HL-60 (cell line): ENCODE results near the gene NLRP6.

Source experiments
- DNase-seq, 2 experiments: peaks; one replicate each; pipeline ENCODE4 v3.0.0-alpha.2; 2010 to 2020; ENCODE audit warnings: low read depth in 1 of 2, low spot score in 1 of 2
- H3K27ac ChIP-seq: fragments of 250-450 bp; sonication (Bioruptor Pico); replicated peaks from 2 replicates; pipeline ENCODE4 v1.5.1; 2020; ENCODE audit warnings: mild to moderate bottlenecking, moderate library complexity
- H3K27me3 ChIP-seq: fragments of 250-450 bp; sonication (Bioruptor Pico); 2 replicates; pipeline ENCODE4 v1.5.1; 2021; ENCODE audit warnings: mild to moderate bottlenecking, moderate library complexity; ENCODE audit not compliant: insufficient read depth, poor library complexity, severe bottlenecking
- H3K4me3 ChIP-seq: replicated peaks from 2 replicates; pipeline ENCODE4 v1.5.1; 2011; ENCODE audit warnings: mild to moderate bottlenecking, control low read depth, low read length; ENCODE audit not compliant: insufficient read depth
- GABPA ChIP-seq: IDR thresholded peaks from 2 replicates; pipeline ENCODE4 v1.6.1; 2012; ENCODE audit warnings: low read depth
- POLR2AphosphoS5 ChIP-seq: IDR thresholded peaks from 2 replicates; pipeline ENCODE4 v1.6.1; 2012; ENCODE audit warnings: low read depth
- SPI1 ChIP-seq: IDR thresholded peaks from 2 replicates; pipeline ENCODE4 v1.6.1; 2012; ENCODE audit warnings: low read depth, mild to moderate bottlenecking, borderline replicate concordance
- TF ChIP-seq, protein P1 (sequence below): IDR thresholded peaks from one replicate; pipeline ENCODE4 v1.5.1; 2011; ENCODE audit warnings: low read length, control low read depth, inconsistent platforms; ENCODE audit not compliant: insufficient read depth
- TF ChIP-seq, protein P2 (sequence below): IDR thresholded peaks from 2 replicates; pipeline ENCODE4 v1.6.1; 2012; ENCODE audit warnings: low read depth; ENCODE audit not compliant: insufficient replicate concordance

The NLRP6 gene

DNA sequence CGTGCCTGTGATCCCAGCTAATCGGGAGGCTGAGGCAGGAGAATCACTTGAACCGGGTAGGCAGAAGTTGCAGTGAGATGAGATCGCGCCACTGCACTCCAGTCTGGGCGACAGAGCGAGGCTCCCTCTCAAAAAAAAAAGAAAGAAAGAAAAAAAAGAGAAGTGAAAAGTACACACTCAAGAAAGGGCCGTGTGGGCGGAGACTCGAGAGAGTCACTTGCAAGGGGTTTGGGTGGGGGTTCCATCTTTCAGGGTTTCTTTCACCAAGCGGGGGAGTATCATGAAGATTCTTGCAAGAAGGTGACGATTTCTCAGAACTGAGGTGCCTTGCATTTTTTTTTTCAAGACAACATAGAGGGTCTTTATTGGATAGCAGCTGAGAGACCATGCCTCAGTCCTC is 25.2 kb downstream of the NLRP6 start:
- Histone ChIP-seq H3K4me3 (no peak overlapping the region), H3K27ac (no peak overlapping the region), H3K27me3 (no peaks in the 10 kb centered on the region)
- DNase-seq: no peak
- TF ChIP-seq, protein P1, sequence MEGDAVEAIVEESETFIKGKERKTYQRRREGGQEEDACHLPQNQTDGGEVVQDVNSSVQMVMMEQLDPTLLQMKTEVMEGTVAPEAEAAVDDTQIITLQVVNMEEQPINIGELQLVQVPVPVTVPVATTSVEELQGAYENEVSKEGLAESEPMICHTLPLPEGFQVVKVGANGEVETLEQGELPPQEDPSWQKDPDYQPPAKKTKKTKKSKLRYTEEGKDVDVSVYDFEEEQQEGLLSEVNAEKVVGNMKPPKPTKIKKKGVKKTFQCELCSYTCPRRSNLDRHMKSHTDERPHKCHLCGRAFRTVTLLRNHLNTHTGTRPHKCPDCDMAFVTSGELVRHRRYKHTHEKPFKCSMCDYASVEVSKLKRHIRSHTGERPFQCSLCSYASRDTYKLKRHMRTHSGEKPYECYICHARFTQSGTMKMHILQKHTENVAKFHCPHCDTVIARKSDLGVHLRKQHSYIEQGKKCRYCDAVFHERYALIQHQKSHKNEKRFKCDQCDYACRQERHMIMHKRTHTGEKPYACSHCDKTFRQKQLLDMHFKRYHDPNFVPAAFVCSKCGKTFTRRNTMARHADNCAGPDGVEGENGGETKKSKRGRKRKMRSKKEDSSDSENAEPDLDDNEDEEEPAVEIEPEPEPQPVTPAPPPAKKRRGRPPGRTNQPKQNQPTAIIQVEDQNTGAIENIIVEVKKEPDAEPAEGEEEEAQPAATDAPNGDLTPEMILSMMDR: no peak
- no peak for TF ChIP-seq GABPA
- no peak for TF ChIP-seq SPI1
- TF ChIP-seq POLR2AphosphoS5: no peak
- TF ChIP-seq, protein P2, sequence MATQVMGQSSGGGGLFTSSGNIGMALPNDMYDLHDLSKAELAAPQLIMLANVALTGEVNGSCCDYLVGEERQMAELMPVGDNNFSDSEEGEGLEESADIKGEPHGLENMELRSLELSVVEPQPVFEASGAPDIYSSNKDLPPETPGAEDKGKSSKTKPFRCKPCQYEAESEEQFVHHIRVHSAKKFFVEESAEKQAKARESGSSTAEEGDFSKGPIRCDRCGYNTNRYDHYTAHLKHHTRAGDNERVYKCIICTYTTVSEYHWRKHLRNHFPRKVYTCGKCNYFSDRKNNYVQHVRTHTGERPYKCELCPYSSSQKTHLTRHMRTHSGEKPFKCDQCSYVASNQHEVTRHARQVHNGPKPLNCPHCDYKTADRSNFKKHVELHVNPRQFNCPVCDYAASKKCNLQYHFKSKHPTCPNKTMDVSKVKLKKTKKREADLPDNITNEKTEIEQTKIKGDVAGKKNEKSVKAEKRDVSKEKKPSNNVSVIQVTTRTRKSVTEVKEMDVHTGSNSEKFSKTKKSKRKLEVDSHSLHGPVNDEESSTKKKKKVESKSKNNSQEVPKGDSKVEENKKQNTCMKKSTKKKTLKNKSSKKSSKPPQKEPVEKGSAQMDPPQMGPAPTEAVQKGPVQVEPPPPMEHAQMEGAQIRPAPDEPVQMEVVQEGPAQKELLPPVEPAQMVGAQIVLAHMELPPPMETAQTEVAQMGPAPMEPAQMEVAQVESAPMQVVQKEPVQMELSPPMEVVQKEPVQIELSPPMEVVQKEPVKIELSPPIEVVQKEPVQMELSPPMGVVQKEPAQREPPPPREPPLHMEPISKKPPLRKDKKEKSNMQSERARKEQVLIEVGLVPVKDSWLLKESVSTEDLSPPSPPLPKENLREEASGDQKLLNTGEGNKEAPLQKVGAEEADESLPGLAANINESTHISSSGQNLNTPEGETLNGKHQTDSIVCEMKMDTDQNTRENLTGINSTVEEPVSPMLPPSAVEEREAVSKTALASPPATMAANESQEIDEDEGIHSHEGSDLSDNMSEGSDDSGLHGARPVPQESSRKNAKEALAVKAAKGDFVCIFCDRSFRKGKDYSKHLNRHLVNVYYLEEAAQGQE: no peak

DNA sequence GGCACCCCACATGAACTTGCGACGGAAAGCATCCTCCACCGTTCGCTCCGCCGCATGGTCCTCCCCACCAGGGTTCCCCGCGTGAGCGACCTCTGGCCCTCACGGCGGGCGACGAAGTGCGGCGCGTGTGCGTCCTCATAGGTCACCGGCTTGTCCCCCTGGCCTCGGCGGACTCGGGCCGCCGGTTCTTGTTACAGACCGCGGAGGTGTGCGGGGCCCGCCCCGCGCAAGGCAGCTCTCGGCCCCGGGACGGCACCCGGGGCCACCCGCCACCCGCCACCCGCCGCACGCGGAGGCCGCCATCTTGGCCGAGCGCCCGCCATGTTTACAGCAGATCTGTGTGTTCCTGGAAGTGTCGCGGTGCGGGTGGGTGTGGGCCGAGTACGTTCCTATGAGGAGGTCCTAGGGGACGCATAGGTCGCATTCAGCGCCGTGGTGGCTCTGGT is 25.9 kb downstream of the NLRP6 start:
- no peak overlapping the region for H3K27ac ChIP-seq
- H3K4me3 ChIP-seq: no peak overlapping the region
- TF ChIP-seq GABPA (no peak), SPI1 (no peak), POLR2AphosphoS5 (no peak)
- TF ChIP-seq, protein P1: no peak
- TF ChIP-seq, protein P2: no peak
- DNase-seq: no peak
- H3K27me3 ChIP-seq: no peaks in the 10 kb centered on the region

DNA sequence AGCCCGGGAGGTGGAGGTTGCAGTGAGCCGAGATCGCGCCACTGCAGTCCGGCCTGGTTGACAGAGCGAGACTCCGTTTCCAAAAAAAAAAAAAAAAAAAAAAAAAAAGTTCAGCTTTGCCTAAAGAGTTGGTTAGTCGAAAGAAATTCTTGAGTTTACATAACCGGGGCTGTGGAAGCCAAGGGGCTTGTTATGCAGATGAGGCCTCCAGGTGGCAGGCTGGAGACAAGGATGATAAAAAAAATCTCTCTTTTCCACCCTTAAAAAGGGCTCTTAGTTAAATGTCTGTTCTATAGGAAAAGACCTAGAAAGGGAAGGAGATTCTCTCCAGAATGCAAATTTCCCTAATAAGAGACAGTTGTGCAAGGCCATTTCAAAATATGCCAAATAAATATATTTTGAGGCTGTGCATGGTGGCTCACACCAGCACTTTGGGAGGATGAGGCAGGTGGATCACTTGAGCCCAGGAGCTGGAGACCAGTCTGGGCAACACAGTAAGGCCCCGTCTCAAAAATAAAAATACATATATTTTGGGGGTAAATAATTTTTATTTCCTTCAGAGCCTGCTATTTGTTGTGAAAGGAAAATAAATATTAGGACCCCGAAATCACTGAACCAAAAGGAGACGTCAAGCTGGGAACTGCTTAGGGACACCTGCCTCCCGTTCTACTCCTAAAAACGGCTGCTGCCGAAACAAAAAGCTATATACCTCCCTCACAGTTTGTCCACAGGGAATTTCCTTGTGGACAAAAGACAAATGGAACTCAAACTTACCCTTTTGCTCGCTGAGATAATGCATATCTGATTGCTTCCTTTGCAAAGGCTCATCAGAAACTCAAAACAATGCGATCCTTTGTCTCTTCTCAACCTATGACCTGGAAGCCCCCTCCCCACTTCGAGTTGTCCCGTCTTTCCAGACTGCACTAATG is 27.0 kb downstream of the NLRP6 start:
- DNase-seq: peak in 1 of 2 experiments; percentile 51
- Histone ChIP-seq H3K4me3 (no peak overlapping the region), H3K27me3 (no peaks in the 10 kb centered on the region), H3K27ac (no peak overlapping the region)
- TF ChIP-seq SPI1: no peak
- TF ChIP-seq, protein P1: peak; percentile 28
- no peak for TF ChIP-seq POLR2AphosphoS5
- TF ChIP-seq, protein P2: no peak
- no peak for TF ChIP-seq GABPA
